GM18498 (cell line): ENCODE data around the gene CROCC2.
A peak's percentile ranks its signal among the peaks of the same experiment; 100 is the strongest.

Source experiments
- ATAC-seq: cut with Tn5 transposase; IDR thresholded peaks from one replicate; pipeline ENCODE4 v1.9.1; 2021; ENCODE audit warnings: mild to moderate bottlenecking, moderate library complexity; ENCODE audit not compliant: unreplicated experiment

CROCC2 gene

DNA sequence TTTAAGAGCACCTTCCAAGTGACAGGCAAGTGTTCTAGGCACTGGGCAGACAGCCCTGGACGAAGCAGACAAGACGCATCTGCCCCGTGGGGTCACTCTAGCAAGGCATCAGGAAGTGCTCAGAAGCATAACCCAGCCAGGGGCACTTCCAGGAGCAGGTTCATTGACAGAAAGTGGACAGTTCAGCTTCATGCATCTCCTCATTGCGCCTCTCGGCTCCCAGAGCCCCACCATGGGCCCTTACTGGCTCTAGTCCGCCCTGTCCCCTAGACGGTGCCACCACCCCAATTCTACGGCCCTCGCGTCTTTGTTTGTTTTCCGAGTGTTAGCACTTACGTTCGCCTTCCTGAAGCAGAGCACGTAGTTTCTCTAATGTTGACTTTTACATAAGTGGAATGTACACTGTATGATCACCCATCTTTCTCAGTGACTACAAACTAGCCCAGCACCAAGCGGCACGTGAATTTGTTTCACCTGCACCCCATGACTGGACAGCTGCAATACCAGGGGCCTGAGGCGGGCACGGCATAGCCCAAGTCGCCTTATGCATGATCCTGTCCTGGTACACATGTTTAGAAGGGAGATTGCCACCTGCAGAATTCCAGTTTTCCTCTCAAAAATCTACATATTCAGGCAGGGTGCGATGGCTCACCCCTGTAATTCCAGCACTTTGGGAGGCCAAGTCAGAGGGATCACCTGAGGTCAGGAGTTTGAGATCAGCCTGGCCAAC is 125.5 kb downstream of the CROCC2 start:
- ATAC-seq, result no peak

DNA sequence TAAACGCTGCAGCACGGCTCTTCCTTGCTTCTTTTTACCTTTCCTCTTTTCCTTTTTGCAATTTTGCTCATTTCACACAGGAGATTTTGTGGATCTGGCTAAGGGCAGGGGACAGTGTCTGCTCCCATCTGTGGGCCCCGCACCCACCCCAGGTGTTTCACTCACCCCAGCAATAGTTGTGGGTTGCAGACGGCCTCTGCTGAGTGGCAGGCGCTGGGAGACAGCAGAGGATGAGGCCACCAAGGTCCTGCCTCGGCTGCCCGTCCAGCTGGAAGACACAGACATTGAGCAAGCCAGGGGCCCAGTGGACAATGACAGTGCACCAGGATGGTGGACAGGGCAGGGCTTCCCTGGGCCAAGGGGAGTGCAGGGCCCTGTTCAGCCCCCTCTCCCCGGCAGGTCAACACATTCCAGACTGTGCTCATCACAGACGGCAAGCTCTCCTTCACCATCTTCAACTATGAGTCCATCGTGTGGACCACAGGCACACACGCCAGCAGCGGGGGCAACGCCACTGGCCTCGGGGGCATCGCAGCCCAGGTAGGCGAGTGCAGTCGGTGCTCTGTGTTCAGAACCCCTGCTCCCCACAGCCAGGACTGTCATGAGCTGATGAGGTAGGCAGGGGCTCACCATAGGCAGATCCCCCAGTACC is 127.3 kb downstream of the CROCC2 start:
- ATAC-seq, result no peak

DNA sequence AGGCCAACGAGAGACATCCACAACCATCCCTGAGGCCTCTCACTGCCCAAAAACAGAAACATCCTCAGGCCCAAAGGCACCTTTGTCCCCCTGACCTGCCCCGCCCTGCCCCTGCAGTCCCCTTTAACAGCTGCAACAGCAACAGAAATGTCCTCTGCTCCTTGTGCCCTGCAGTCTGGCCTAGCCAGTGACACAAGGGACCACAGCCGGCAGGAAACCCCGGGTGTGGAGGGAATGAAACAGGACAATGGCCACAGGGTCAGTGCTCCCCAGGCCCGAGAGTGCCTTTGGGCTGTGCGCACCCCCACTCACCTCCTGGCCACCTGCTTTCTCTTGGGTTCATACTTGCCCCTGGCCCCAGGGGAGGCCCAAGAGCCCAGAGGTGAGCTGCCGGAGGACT is 127.9 kb downstream of the CROCC2 start:
- no peak for ATAC-seq

DNA sequence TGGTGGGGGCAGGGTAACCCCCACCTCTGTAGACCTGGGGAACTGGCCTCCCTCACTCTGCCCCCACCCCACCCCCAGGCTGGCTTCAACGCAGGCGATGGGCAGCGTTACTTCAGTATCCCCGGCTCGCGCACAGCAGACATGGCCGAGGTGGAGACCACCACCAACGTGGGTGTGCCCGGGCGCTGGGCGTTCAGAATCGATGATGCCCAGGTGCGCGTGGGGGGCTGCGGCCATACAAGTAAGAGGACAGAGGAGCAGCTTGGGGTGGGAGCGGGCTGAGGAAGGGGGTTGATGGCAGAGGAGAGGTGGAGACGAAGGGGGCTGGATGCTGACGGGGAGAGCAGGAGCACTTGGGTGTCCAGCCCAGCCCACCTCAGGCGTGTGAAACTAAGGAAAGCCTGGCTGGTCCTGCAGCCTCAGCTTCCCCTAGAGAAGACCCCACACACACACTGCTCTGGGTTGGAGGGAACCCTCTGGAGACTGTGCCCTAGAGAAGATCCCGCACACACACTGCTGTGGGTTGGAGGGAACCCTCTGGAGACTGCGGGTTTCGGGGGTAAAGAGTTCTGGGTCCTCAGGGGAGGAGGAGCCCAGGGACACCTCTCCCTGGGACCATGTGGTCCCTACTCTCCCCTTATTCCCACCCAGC is 128.5 kb downstream of the CROCC2 start:
- no peak for ATAC-seq

DNA sequence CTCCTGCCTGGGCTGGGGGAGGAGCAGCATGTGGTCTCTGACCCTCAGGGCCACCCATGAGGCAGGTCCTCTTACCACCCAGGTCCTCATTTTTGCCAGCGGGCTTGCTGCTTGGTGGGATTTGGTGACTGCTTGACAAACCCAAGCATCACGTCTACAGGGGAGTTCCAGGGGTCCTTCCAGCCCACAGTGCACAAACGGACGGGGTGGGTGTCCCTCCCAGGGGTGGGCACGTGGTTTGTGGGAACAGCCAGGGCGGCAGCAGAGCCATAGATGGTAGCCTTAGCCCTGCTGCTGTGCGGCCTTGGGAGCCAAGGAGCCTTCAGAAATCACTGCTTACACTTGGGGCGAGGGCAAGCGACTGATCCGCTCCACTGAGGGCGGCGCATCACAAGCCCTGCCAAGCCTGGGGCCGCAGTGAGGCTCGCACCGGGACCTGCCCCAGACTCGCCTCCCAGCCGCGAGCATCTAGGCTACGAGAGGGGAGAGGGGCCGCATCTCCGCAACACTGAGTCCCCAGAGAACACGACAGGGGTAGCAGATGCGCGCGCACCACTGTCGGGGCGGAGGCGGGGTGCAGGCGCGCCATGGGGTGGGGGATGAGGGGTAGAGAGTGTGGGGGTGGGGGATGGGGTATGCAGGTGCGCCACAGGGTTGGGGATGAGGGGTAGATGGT is 129.1 kb downstream of the CROCC2 start:
- no peak for ATAC-seq

DNA sequence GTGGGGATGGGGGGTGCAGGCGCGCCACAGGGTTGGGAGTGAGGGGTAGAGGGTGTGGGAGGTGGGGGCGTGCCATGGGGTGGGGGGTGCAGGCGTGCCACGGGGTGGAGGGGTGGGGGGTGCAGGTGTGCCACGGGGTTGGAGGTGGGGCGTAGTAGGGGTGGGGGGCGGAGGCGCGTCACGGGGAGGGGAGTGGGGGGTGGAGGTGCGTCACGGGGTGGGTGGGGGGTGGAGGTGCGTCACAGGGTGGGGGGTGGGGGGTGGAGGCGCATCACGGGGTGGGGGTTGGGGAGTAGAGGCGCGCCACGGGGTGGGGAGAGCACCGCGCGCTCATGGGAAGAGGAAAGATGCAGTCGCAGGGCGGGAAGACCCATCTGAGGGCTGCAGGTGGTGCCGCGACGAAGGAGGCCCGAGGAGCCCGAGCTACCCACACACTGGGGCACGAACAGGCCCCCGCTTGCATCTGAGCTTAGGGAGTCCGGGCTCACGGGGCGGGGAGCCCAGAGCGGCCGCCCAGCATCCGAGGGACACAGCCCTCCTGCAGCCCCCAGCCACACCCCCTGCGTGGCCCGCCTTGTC is 129.8 kb downstream of the CROCC2 start:
- ATAC-seq, result peak; percentile 4

DNA sequence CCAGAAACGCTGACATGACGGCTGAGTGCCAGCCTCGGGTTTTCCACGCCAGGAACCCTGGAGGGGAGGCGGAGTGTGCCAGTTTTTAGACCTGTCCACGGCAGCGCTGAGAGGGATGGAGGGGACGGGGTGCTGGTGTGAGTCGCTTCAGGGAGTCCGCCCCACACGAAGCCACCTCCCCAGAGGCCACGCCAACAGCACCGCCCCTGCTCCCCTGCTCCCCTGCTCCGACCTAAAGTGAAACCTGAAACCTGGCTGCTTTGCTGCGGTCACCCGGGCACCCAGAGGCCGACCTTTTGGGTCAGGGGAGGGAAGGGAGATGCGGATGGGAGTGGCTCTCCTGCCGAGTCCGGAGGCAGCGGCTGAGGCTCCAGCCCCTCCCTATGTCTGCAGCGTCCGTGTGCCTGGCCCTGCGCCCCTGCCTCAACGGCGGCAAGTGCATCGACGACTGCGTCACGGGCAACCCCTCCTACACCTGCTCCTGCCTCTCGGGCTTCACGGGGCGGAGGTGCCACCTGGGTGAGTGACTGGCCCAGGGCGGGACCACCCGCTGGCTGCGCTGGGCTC is 130.3 kb downstream of the CROCC2 start:
- ATAC-seq, result peak; percentile 83

DNA sequence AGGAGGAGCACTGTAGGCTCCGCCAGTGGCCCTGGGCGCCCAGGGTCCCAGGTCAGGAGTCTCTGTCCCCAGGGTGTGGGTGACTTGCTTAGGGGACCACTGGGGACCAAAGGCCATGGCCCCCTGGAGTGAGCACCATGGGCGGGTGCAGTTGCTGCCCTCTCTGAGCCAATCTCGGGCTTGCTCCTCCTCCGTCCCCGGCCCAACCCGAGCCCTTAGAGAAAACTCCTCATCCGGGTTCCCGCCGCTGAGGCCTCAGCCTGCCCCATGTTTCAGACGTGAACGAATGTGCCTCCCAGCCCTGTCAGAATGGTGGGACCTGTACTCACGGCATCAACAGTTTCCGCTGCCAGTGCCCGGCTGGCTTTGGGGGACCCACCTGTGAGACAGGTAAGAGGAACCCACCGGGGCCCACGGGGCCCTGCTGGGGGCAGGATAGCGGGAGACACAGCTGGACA is 130.9 kb downstream of the CROCC2 start:
- peak; percentile 27 for ATAC-seq

DNA sequence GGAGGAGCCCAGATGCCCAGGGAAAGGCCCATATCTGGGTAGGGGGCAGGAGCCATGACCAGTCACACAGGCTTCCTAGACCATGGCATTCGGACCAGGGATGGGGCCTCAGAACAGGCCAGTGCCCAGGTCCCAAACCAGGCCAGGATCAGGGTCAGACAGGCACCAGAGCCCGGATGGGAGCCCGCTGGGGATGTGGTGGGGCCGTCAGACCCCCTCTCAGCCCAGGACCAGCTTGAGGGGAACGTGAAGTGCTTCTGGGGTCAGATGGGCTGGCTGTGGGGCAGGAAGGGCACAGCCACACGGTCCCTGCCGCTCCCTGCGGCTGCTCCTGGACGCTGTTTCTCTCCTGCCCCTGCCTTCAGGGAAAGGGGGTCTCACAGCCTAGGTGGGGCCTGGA is 131.4 kb downstream of the CROCC2 start:
- ATAC-seq, result no peak

DNA sequence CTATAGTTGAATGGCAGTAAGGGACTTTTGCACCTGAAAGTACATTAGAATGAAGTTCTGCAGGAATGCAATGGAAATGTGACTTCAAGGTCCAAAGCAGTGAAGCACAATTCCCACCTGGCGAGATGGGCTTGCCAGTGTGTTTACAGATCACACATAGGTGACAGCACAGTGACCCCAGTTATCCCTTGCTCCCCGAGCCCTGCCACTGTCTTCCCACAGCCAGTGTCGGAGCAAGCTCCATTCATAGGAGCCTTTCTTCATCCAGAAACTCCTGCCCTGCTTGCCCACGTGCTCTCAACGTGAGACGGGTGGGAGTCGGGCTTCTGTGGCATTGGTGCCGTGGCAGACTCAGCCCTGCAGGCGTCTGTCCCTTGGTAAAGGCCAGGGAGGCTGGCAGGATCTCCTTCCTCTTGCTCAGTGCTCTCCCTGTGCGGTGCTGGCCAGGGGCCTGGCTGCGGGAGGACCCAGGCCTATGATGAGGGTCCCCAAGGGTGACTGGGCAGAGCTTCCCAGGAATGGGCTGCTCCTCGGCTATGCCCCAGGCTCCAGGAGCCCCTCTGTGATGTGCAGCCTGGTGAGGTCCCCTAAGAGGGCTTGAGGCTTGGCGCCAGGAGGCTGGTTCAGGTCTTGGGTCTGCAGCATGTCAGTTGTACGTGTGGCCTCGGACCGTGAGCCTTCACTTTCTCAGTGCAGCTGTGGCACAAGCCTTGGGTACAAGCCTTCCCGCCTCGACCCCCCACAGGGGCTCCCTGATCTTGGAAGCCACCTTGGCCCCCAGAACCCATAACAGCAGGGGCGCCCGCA is 132.4 kb downstream of the CROCC2 start:
- no peak for ATAC-seq

DNA sequence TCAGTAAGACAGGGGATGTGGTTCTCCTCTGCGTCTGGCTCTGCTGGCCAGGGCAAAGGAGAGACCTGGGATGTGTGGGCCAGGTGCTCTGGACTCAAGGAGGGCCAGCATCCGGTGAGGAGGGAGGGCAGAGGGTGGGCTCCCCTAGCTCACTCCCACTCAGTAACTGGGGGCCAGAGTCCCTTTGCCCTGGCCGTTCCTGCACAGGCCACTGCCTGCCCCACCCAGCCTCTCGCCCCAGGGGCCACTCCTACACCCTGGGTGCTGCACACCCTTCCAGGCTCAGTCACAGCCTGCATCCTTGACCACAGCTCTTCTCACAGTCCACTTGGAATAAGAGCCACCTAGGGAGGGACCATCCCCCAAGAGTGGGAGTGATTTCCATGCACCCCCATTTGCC is 133.3 kb downstream of the CROCC2 start:
- no peak for ATAC-seq

DNA sequence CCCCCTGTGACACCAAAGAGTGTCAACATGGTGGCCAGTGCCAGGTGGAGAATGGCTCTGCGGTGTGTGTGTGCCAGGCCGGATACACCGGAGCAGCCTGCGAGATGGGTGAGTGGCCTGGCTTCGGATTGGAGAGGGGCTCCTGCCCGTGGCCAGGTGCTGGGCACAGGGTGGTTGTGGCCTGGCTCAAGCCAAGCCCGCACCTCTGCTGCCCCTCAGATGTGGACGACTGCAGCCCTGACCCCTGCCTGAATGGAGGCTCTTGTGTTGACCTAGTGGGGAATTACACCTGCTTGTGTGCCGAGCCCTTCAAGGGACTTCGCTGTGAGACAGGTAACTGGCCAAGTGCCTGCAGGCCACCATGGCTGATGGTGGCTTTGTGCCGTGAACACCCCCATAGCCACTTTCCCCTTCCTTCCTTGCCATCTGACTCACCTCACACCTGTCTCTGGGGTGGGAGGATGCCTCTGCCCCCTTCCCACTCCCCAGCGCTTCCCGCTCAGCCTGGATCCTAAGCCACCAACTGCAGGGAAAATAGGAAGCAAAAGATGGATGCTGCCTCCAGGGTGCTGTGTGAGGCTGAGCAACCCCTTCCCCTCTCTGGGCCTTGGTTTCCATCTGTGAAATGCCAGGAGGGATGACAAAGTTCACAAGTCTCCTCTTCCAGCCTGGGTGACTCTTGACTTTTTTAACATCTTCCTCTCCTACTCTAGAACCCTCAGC is 134.1 kb downstream of the CROCC2 start:
- ATAC-seq, result no peak

DNA sequence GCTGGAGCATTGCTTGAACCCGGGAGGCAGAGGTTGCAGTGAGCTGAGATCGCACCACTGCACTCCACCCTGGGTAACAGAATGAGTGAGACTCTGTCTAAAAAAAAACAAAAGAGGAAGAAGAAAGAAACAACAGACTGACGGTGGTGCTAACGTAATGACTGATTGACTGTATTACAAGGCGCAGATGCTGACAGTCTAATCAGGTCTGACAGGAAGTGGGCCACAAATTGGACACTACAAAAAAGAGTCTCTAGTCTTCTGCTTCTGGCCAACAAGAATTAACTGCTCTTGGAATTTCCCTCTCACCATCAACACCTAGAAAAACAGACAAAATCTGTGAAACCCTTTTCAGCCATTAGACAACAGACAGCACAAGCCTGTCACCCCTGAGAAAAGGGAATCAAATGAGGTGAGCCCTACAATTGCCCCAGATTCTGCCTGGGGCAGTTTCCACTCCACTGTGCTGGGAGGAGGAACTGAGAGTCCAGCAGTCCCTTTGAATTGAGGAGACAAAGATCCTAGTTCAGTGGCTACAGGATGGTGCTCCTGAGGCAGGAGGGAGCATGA is 135.5 kb downstream of the CROCC2 start:
- peak; percentile 60 for ATAC-seq
